Nasal cavity respiratory epithelium epithelial cell of viscerocranial mucosa (primary cell): ENCODE data around the gene TMEM31. TPM values are rescaled to one million over a fixed set of nuclear protein-coding genes. Genes with fewer than 3 reads are reported as not detected.

Experiments used
- total RNA-seq: library from RNA; depleted of rRNA; stranded (reverse); fragments of >200 nt; gene quantifications from 2 replicates; pipeline ENCODE4 v1.2.3, GENCODE V29; 2014

Gene TMEM31, protein sequence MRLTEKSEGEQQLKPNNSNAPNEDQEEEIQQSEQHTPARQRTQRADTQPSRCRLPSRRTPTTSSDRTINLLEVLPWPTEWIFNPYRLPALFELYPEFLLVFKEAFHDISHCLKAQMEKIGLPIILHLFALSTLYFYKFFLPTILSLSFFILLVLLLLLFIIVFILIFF
- total RNA-seq: not detected in 2 replicates

DNA sequence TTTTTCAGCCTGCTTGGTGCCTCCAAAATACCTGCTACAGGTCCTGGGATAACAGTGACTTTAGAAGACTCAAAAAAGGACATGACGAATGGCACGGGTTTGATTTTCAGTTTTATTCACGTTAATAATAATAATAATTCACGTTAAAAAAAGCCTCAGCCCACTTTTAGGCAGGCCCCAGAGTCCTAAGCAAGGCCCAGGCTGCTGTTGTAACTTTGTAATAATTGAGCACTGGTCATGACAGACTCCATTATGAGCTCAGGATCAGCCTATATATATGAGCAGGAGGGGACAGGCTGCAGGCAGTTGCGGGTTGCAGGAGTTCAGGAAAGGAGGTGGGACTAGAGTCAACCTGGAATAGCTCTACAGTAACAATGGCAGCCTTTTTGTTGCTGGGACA lies at the start of gene TMEM31:
TMEM31 (plus strand) TSS at position 301 of the 400 bp plus-strand sequence. CDS start 1,350 bp downstream, outside the sequence.

DNA sequence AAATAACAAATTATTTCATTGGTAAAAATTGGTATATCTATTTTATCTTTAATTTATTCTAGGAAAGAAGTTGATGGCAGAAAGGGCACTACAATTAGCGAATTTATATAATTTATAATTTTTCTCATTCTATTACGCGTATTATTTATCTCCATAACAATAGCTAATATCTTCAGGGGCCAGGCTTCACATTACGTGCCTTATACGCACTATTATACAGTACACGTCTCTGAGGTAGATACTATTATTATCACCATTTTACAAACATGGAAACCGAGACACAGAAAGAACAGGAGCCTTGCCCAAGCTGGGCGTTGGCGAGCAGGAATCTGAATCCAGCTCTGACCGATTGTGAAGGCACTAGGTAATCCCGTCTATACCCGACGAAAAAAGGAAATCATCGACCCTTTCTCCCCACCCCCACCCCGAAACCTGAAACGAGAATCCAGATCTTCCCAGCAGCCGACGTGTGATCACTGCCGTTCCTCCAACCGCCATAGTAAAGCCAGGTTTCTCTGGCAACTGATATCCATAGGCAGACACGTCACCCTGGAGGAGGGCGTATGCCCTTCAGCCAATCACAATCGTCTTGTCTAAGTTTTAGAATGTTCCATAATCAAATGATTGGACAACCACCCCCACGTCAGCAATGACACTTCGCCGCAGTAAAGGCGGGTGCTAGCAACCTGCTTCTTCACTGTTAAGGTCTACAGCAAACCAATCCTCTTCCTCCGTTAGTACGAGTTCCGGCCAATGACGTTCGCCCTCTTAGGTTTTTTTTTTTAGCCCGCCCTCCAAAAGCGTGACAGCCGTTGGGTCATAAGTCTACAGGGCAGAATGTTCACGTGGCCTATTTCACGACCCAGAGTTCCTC lies 24.3 kb upstream of the TMEM31 start, which contains the start of gene MORF4L2:
MORF4L2 (minus strand) TSS at position 501 of the 874 bp plus-strand sequence. CDS start 9,672 bp downstream, outside the sequence.

Other genes with a start within 250 kb of the TMEM31 start
- gene RAB40A, start 191.4 kb upstream of the TMEM31 start, total RNA-seq: under 0.01 and 0.21 TPM in 2 replicates
- gene TCEAL4, start 125.4 kb upstream of the TMEM31 start, total RNA-seq: 40.3 and 49.5 TPM in 2 replicates
- 4.7 and 5.5 TPM in 2 replicates for gene TCEAL3, start 102.9 kb upstream of the TMEM31 start, total RNA-seq
- 11.5 and 12.0 TPM in 2 replicates for gene TCEAL1, start 81.9 kb upstream of the TMEM31 start, total RNA-seq
- gene MORF4L2, start 24.2 kb upstream of the TMEM31 start, total RNA-seq: 272 and 449 TPM in 2 replicates
- gene PLP1, start 65.9 kb downstream of the TMEM31 start, total RNA-seq: not detected in 2 replicates
- gene RAB9B, start 121.3 kb downstream of the TMEM31 start, total RNA-seq: 0.07 TPM in 1 of 2 replicates, not detected in the other